ENCODE measurements around the gene CCDC60.

Gene CCDC60

DNA sequence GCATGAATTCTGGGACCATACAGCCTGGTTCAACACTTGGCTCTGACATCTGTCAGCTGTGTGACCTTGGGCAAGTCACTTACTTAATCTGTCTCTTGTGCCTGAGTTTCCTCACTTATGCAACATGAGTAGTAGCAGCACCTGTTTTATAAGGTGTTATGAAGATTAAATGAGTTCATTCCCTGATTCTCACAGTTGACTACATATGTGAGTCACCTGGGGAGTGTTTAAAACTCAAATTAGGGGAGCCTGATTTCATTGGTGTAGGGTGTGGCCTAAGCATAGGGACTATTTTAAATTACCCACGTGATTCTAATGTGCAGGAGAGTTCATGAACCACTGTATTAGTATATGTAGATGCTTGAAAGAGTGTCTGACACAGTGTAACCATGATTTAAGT lies 222.3 kb downstream of the CCDC60 start:
- FAIRE-seq: no peak

DNA sequence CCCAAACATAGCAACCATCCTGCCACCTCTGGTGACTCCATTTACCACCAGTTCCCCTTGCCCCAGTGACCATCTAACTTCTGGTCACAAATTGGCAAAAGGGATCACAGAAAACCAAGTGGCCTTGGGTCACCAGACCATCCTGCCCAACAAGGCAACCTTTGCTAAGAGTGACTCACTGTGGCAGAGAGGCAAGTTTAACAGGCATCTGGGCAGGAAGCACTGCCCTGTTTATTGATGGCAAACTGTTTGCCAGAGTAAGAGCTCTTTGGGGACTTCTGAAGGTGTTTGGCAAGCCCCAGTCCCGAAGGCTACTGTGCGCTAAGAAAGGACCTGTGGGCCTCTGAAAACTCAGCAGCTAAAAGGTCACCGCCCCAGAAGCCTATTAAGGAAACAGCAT lies 230.9 kb downstream of the CCDC60 start:
- FAIRE-seq: no peak

DNA sequence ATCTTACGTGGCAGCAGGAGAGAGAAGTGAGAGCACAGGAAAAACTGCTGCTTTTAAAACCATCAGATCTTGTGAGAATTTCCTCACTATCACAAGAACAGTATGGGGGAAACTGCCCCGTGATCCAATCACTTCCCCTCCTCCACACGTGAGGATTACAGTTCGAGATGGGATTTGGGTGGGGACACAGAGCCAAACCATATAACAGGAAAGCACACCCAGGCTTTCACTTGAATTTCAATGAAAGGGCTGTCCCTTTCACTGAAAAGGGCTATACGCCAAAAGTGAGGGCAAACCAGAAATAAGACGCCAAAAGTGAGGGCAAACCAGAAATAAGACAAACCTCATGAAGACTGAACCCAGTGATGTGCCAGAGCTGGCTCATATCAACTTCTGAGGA lies 236.2 kb downstream of the CCDC60 start:
- no peak for FAIRE-seq

DNA sequence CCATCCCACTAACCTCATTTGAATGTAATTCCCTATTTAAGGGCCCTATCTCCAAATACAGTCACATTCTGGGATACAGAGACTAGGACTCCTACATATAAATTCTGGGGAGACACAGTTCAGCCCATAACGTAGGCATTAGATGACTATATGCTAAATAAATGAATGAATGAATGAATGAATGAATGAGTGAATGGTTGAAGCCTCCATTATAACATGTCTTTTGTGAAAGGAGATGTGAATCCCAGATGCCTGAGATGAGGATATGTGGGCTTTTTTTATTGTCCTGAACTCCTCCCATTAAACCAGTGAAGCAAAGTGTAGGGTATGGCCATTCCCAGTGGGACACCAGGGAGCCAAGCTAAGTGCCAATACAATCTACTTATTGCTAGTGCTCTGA lies 238.6 kb downstream of the CCDC60 start:
- no peak for FAIRE-seq

DNA sequence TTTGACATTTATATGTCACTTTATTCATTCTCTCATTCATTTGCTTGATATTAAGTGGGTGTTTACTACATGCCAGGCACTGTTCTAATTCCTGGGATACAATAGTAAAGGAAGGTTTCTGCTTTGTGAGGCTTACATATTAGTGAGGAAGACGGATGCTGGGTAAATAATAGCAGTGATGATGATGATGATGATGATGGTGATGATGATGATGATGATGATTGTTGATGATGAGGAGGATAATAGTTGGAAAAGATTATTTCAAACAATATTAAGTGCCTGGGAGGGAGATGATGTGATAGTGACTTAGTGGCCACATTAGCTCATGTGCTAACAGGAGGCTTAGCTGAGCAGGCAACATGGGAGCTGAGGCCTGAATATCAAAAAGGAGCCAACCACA lies 239.7 kb downstream of the CCDC60 start:
- no peak for FAIRE-seq

DNA sequence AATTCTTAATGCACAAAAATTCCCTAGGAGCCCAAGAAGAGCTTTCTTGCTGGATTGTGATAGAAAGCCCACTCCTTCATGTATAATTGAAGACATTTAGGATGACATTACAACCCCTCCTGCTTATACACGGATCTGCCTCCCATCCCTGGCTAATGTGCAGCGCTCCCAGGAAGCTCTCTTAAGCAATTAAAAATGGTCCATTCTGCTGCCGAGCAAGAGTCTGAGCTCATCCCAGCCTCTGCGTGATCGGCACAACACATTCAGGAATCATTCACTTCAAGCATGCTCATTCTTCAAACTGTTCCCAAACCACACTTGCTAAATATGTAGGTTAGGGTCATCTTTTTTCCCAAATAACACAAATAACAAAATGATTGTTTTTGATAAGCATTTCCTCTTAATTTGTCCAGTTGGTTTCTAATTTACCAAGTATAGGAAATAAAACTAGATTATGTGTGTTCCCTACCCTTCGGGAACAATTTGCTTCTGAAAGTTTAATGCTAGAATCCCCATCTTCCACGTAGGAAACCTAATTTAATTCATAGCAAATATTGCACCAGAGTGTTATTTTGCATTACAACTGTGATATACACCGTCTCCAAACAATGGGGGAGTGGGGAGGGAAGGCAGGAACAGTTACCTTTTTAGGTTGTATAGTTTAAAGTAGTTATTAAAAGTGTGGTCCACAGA lies 241.7 kb downstream of the CCDC60 start:
- no peak for FAIRE-seq

DNA sequence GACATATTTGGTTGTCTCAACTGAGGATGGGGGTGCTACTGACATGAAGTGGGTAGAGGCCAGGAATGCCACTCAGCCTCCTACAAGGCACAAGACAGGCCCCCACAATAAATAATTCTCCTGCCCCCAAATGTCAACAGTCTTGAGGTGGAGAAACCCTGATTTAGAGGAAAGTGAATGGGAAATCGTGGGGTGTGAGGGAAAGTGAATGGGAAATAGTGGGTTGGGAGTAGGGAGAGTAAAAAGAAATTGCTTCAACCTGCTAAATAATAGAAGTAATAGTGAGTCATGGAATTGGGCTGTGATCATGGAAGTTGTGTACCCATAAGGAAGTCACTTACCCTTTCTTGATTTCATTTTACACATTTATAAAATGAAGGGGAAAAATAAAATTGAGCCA lies 242.4 kb downstream of the CCDC60 start:
- FAIRE-seq: no peak

DNA sequence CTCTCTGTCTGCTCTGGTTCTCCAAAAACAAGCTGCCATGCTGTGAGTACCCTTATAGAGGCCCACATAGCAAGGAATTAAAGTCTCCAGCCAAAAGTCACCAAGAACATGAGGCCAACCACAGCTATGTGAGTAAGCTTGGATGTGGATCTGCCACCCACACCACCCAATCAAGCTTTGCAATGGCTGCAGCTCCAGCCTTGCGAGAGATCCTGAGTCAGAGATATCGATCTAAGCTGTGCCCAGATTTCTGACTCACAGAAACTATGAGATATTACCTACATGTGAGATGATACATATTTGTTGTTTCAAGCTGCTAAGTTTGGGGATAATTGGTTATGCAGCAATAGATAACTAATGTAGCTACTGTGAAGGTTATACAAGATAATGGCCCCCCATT lies 243.6 kb downstream of the CCDC60 start:
- FAIRE-seq: no peak

DNA sequence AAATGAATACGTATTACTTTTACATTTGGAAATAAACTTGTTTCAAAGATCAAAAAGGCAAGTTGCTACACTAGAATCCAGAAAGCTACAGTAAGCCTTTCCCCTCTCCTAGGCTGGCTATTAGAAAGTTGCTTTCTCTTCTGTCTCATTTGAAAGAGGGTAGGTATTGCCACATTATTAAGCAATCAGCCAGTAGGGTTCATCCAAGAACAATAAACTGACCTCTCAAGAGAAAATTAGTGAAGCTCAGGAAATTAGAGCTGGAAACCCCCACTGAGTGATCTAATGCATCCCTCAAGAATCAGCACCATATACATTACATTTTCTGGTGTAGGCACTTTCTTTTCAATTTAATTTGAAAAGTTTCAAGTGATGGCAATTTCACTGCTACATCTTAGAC lies 254.6 kb downstream of the CCDC60 start:
- no peak for FAIRE-seq

DNA sequence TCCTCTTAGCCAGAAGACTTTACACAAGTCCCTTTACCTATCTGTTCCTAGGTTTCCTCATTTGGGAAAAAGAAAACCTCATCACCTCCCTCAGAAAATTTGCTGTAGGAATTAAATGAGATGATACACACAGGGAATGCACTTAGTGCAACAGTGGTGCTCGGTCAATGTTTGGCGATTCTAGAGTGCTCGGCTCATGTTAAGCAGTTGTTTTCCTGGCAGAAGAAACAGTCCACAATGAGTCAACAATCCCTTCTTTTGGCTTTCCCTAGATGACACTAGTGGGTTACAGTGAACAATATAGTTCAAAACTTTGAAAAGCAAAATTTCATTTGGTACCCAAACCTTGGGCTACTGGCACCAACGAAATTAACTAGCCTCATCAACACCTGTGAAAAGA lies 255.1 kb downstream of the CCDC60 start:
- no peak for FAIRE-seq

Data from G401.6 (cell line).